ENCODE measurements around the gene TPP2. TPM values are rescaled to one million over a fixed set of nuclear protein-coding genes. Genes with fewer than 3 reads are reported as not detected.

Gene TPP2
- total RNA-seq, 1 experiment from 2014 or later: 54.4 TPM

DNA sequence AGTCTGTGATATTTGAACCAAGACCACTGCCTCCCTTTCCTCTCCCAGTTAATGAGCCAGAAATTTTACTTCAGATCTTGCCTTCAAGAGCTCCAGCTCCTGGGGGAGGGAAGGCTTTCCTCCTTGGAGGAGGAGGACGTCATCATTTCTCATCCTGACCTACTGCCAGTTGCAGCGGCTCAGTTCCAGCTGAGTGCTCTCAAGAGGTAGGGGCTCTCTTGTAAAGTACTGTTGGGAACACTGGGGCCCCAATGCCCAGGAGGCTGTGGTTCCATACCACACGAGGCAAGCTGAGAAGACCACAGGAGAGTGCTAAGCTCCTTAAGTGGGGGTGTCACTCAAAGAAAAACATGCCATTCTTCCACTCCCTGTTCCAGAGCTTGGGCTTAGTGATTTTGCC lies 61.9 kb downstream of the TPP2 start:
- no TSS peak for BruUV-seq (replicated peaks)
- Histone ChIP-seq H3K9me3 (ENCODE audit: low read depth, low read length, poor library complexity, severe bottlenecking) (peaks cover 13% of the 10 kb centered on the region), H3K27ac (ENCODE audit: low read depth, low read length, poor library complexity, severe bottlenecking) (no peak overlapping the region), H3K36me3 (ENCODE audit: insufficient read depth, low read length, poor library complexity, severe bottlenecking) (peaks cover 23% of the 10 kb centered on the region), H3K27me3 (replicated peaks; ENCODE audit: insufficient read depth, low read depth, low read length, poor library complexity) (no peaks in the 10 kb centered on the region), H3K4me3 (ENCODE audit: low read depth, low read length, poor library complexity, severe bottlenecking) (no peak overlapping the region), H3K4me1 (ENCODE audit: insufficient read depth, low read length, poor library complexity, severe bottlenecking) (no peaks in the 10 kb centered on the region)
- no peak for DNase-seq (ENCODE audit: low spot score)
- intact Hi-C loops (cut with micrococcal nuclease; ENCODE audit: unreplicated experiment): no loop called here
- TF ChIP-seq EZH2 (IDR thresholded peaks at IDR 0.05; ENCODE audit: borderline replicate concordance, low read depth, low read length, poor library complexity, severe bottlenecking): no peak
- TF ChIP-seq, protein P1, sequence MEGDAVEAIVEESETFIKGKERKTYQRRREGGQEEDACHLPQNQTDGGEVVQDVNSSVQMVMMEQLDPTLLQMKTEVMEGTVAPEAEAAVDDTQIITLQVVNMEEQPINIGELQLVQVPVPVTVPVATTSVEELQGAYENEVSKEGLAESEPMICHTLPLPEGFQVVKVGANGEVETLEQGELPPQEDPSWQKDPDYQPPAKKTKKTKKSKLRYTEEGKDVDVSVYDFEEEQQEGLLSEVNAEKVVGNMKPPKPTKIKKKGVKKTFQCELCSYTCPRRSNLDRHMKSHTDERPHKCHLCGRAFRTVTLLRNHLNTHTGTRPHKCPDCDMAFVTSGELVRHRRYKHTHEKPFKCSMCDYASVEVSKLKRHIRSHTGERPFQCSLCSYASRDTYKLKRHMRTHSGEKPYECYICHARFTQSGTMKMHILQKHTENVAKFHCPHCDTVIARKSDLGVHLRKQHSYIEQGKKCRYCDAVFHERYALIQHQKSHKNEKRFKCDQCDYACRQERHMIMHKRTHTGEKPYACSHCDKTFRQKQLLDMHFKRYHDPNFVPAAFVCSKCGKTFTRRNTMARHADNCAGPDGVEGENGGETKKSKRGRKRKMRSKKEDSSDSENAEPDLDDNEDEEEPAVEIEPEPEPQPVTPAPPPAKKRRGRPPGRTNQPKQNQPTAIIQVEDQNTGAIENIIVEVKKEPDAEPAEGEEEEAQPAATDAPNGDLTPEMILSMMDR (conservative IDR thresholded peaks at IDR 0.05; ENCODE audit: low read depth, low read length): no peak
- ChIA-PET POLR2A (ENCODE audit: low non-redundant PET) (no interaction called here), CTCF (no interaction called here)

DNA sequence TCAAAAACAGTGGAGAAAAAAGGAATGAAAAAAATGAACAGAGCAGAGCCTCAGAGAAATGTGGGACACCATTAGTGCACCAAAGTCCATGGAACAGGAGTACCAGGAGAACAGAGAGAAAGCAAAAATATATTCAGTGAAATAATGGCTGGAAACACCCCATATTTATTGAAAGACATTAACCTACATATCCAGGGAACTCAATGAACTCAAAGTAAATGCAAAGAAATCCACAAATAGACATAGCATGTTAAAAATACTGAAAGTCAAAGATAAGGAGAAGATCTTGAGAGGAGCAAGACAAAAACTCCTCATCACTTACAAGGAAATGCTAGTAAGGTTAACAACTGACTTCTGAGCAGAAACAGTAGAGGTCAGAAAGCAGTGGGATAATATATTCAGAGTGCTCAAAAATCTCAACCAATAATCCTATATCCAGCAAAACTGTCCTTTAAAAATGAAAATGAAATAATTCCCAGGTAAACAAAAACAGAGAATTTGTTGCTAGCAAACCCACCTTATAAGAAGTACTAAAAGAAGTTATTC lies 62.5 kb downstream of the TPP2 start:
- intact Hi-C loops (cut with micrococcal nuclease; ENCODE audit: unreplicated experiment): no loop called here
- H3K4me1 ChIP-seq (ENCODE audit: insufficient read depth, low read length, poor library complexity, severe bottlenecking): no peaks in the 10 kb centered on the region
- CTCF ChIA-PET: no interaction called here
- H3K27me3 ChIP-seq (replicated peaks; ENCODE audit: insufficient read depth, low read depth, low read length, poor library complexity): no peaks in the 10 kb centered on the region
- DNase-seq (ENCODE audit: low spot score): no peak
- peaks cover 13% of the 10 kb centered on the region for H3K9me3 ChIP-seq (ENCODE audit: low read depth, low read length, poor library complexity, severe bottlenecking)
- peaks cover 23% of the 10 kb centered on the region for H3K36me3 ChIP-seq (ENCODE audit: insufficient read depth, low read length, poor library complexity, severe bottlenecking)
- H3K4me3 ChIP-seq (ENCODE audit: low read depth, low read length, poor library complexity, severe bottlenecking): no peak overlapping the region
- H3K27ac ChIP-seq (ENCODE audit: low read depth, low read length, poor library complexity, severe bottlenecking): no peak overlapping the region
- no TSS peak for BruUV-seq (replicated peaks)
- POLR2A ChIA-PET (ENCODE audit: low non-redundant PET): no interaction called here
- TF ChIP-seq, protein P1 (conservative IDR thresholded peaks at IDR 0.05; ENCODE audit: low read depth, low read length): no peak
- TF ChIP-seq EZH2 (IDR thresholded peaks at IDR 0.05; ENCODE audit: borderline replicate concordance, low read depth, low read length, poor library complexity, severe bottlenecking): no peak

DNA sequence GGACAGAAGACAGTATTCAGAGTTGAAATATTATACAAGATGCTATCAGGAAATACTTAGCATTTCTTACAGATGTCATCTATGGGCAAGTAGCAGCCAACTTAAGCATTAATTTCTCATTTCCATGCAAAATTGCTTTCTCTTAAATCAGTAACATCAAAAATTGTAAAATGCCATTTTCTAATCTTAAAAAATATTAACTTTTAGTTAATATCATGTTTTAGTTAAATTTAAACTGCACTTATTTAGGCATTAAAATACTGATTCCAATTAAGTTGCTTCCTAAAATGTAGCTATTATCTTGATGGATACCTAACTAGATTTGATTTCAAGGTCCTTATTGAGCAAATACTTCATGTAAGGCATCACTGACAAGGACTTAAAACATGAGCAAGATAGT lies 70.2 kb downstream of the TPP2 start:
- ChIA-PET POLR2A (ENCODE audit: low non-redundant PET) (no interaction called here), CTCF (no interaction called here)
- Histone ChIP-seq H3K9me3 (ENCODE audit: low read depth, low read length, poor library complexity, severe bottlenecking) (no peaks in the 10 kb centered on the region), H3K27ac (ENCODE audit: low read depth, low read length, poor library complexity, severe bottlenecking) (no peak overlapping the region), H3K4me3 (ENCODE audit: low read depth, low read length, poor library complexity, severe bottlenecking) (no peak overlapping the region), H3K36me3 (ENCODE audit: insufficient read depth, low read length, poor library complexity, severe bottlenecking) (peaks cover 28% of the 10 kb centered on the region), H3K27me3 (replicated peaks; ENCODE audit: insufficient read depth, low read depth, low read length, poor library complexity) (no peaks in the 10 kb centered on the region), H3K4me1 (ENCODE audit: insufficient read depth, low read length, poor library complexity, severe bottlenecking) (no peaks in the 10 kb centered on the region)
- TF ChIP-seq, protein P1 (conservative IDR thresholded peaks at IDR 0.05; ENCODE audit: low read depth, low read length): no peak
- no peak for TF ChIP-seq EZH2 (IDR thresholded peaks at IDR 0.05; ENCODE audit: borderline replicate concordance, low read depth, low read length, poor library complexity, severe bottlenecking)
- DNase-seq (ENCODE audit: low spot score): no peak
- BruUV-seq (replicated peaks): no TSS peak
- intact Hi-C loops (cut with micrococcal nuclease; ENCODE audit: unreplicated experiment): no loop called here

Measured in A673 (cell line).